Coronary artery (tissue), 2 donors: ENCODE data around the gene KLHL11.
"Not testable (repeated sequence)": the region's sequence is repeated elsewhere in the genome, so short reads cannot be mapped to it uniquely, and the experiment has no call there.

Experiments
- DNase-seq: peaks from one replicate; pipeline ENCODE4 v3.0.0-alpha.2; 2017; ENCODE audit warnings: low spot score
- H3K27ac ChIP-seq, 2 donors: fragments of 200-600 bp; sonication (generic); one replicate each; pipeline ENCODE4 v1.5.1; 2016 to 2019
- H3K4me3 ChIP-seq: fragments of 200-600 bp; sonication (generic); 2 replicates; pipeline ENCODE4 v1.5.1; 2016; ENCODE audit warnings: mild to moderate bottlenecking, moderate library complexity
- TF ChIP-seq, protein P1 (sequence below): fragments of 200-600 bp; sonication (generic); IDR thresholded peaks from one replicate; pipeline ENCODE4 v1.5.1; 2019; ENCODE audit warnings: antibody characterized with exemption

KLHL11 gene

DNA sequence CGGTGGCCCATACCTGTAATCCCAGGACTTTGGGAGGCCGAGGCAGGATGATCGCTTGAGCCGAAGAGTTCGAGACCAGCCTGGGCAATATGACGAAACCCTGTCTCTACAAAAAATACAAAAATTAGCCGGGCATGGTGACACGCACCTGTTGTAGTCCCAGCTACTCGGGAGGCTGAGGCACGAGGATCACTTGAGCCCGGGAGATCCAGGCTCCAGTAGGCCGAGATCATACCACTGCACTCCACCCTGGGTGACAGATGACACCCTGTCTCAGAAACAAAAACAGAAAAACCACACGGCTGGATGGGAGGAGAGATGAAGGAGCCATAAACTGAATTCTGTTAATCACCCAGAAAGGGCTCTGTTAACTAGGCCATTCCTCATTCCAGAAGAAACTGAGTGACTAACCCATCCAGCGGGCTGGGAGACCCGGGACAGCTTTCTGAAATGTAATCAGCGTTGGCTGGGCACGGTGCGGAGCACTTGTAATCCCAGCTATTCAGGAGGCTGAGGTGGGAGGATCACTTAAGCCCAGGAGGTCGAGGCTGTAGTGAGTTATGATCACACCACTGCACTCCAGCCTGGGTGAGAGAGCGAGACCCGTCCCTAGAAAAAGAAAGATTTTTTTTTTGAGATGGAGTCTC, 28.6 kb downstream of the KLHL11 start:
- TF ChIP-seq, protein P1, sequence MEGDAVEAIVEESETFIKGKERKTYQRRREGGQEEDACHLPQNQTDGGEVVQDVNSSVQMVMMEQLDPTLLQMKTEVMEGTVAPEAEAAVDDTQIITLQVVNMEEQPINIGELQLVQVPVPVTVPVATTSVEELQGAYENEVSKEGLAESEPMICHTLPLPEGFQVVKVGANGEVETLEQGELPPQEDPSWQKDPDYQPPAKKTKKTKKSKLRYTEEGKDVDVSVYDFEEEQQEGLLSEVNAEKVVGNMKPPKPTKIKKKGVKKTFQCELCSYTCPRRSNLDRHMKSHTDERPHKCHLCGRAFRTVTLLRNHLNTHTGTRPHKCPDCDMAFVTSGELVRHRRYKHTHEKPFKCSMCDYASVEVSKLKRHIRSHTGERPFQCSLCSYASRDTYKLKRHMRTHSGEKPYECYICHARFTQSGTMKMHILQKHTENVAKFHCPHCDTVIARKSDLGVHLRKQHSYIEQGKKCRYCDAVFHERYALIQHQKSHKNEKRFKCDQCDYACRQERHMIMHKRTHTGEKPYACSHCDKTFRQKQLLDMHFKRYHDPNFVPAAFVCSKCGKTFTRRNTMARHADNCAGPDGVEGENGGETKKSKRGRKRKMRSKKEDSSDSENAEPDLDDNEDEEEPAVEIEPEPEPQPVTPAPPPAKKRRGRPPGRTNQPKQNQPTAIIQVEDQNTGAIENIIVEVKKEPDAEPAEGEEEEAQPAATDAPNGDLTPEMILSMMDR: no peak
- no peak for DNase-seq
- H3K27ac ChIP-seq: peak overlapping the region; percentile 78 to 88
- peak overlapping the region; percentile 93 for H3K4me3 ChIP-seq

DNA sequence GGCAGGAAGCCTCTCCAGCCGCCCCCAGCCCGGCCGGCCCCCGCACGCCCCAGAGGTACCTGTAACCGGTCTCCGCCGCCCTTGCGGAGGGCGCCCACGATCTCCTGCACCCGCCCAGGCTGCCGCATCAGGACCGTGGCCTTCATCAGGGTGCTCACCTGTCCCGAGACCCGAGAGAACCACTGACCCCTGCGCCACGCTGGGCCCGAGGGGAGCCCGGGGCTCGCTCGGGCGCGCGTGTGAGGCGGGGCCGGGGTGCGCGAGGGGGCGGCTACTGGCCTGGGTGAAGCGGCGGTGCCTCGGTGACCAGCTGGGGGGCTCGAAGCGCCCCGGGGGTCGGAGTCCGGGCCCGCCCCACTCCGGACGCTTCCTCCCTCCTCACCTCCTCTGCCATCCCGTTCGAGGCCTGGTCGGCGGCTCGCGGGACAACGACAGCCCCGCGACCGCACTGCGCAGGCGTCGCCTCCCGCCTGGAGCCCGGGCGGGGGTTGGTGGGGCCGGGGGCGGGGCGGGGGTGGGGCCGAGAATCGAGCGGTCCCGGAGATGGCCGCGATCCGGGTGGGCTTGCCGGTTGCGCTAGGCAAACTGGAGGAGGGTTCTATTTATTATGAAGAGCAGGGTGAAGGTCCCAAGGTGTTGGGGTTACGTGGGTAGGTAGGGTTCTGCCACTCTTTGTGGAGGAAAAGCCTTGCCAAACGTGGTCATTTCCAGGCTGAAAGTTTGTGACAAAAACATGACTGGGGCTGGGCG, 29.2 kb downstream of the KLHL11 start, which contains the start of gene NT5C3B:
TSS of gene NT5C3B (minus strand) at position 433 of the 750 bp plus-strand sequence. CDS start at position 394, 39 bp downstream.
- no peak for DNase-seq
- H3K27ac ChIP-seq: peak within 1 kb of the TSS; percentile 78 to 88
- H3K4me3 ChIP-seq: peak within 1 kb of the TSS; percentile 93
- TF ChIP-seq, protein P1: no peak

DNA sequence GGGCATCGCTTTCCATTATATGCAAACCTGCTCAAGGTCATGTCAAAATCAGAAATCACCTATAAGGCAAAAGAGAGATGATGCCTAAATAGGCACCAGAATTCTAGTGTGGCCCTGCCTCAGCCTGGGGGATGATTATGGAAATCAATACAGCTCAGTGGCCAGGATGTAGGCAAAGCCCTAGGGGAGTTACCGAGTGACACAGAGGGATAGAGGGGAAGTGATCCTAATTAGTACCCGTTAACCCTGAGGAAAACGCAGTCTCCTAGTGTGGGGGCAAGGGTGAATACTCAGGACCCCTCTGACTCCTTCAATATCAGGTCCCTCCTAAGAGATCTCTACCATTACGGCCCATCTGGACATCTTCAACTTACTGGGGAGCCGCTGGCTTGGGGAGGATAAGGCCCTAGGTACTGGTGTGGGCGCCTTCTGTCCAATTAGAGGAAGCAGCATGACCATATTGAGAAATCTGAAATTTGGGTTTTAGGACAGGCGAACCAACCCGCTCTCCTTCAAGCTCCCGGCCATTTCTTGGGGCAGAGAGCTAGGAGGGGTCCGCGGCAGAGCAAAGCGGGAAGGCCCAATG, 29.9 kb downstream of the KLHL11 start:
- peak overlapping the region; percentile 93 for H3K4me3 ChIP-seq
- no peak for DNase-seq
- TF ChIP-seq, protein P1: no peak
- peak overlapping the region; percentile 78 to 88 for H3K27ac ChIP-seq

DNA sequence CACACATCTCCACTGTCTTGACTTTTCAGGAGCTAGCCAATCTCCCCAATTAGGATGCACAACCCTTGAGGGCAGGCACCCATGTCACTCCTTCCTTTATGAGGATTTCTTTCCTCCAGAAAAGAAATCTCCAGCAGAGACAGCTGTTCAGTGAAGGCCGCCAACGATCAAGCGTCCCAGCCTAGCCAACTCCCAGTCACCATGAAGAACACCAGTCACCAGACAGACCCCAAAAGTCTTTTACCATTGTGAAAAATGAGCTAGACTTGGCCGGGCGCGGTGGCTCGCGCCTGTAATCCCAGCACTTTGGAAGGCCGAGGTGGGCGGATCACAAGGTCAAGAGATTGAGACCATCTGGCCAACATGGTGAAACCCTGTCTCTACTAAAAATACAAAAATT, 35.3 kb downstream of the KLHL11 start:
- not testable (repeated sequence) for DNase-seq, H3K4me3 ChIP-seq, H3K27ac ChIP-seq

DNA sequence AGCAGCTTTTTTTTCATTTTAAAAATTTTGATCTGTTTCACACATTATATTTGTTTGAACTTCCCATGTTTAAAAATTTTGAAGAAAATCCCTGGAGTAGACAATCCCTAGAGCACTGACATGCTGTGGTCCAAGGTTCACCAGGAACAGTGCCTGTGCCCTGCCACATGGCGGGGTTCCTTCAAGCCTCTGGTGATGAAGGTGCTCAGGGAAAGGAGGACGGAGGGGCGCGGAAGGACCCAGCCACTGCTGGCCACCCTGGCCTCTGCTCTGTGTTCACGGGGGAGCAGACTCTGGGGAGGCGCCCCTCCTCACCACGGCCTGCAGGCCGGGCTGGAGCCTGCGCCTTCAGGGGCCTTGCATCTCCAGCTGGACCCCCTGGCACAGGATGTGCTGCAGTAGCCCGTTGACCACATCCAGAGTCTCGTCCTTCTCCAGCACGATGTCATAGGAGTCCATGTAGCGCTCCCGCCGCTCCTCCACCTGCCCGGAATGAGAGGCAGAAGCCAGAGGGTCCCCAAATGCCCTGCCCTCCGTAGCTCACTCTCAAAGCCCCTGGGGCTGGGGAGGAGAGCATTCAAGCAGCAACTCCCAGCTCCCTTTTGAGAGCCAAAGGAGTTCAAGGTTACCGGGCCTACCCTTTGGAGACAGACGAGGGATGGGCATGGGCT, 39.9 kb downstream of the KLHL11 start:
- TF ChIP-seq, protein P1: no peak
- no peak for DNase-seq
- H3K27ac ChIP-seq: no peak overlapping the region
- H3K4me3 ChIP-seq: no peak overlapping the region

DNA sequence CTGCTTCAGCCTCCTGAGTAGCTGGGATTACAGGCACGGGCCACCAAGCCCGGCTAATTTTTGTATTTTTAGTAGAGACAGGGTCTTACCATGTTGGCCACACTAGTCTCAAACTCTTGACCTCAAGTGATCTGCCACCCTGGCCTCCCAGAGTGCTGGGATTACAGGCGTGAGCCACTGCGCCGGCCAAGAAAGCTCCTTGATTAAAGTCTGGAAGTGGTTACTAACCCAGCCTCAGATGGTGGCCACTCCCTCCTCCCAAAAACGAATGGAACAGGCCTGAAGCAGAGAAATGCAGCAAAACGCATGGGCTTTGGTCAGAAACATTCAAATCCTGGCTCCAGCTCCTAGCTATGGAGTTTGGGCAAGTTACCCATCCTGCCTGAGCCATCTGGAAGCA, 41.1 kb downstream of the KLHL11 start:
- TF ChIP-seq, protein P1: no peak
- no peak overlapping the region for H3K27ac ChIP-seq

DNA sequence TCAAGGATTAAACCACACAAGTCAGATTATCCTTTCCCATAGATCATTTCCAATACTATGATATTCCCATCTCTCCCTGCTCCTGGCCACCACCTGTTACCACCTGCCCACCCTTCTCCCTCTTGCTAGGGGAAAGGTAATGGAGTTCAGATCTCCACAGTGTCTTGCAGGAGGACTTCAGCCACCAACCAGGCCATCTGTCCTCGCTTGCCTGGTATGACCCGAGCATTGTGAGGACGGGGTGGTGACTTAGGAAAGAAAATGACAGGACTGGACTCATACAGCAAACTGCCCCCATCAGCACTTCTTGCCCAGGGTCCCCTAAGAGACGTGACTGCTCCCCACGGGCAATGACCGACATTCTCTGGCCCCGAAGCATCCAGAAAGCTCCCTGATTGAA, 41.6 kb downstream of the KLHL11 start:
- DNase-seq: no peak
- no peak overlapping the region for H3K27ac ChIP-seq
- TF ChIP-seq, protein P1: no peak
- H3K4me3 ChIP-seq: no peak overlapping the region

More for the DNA sequence above, 41.1 kb downstream of the KLHL11 start:
- no peak overlapping the region for H3K4me3 ChIP-seq
- DNase-seq: no peak
